Measurements from ENCODE around the gene ACE. TPM values are rescaled to one million over a fixed set of nuclear protein-coding genes. Genes with fewer than 3 reads are reported as not detected.
A peak's percentile ranks its signal among the peaks of the same experiment; 100 is the strongest.

Gene ACE
- total RNA-seq, 1 experiment from 2014 or later, result 9.1 TPM

GRCh38 chr17:63445954-63446752 is 30.7 kb upstream of the ACE start, which contains the start of gene CYB561:
TSS of gene CYB561 (minus strand) at chr17:63446306. CDS start at chr17:63437547, 8,759 bp downstream.
- Histone ChIP-seq H3K4me3 (ENCODE audit: low read length) (peak within 1 kb of the TSS; percentile 93), H3K4me1 (ENCODE audit: insufficient read depth, low read length) (peaks cover 41% of the 10 kb centered on the region), H3K9me3 (ENCODE audit: low read length) (no peaks in the 10 kb centered on the region), H3K27me3 (ENCODE audit: low read length) (no peaks in the 10 kb centered on the region), H3K27ac (ENCODE audit: low read length) (peak within 1 kb of the TSS; percentile 91), H3K36me3 (ENCODE audit: low read depth, low read length) (no peaks in the 10 kb centered on the region), H3F3A (ENCODE audit: low read length, unreplicated experiment) (no peaks in the 10 kb centered on the region), H3K9ac (ENCODE audit: low read length) (peak within 1 kb of the TSS; percentile 97), H3K4me2 (ENCODE audit: low read length) (peak within 1 kb of the TSS; percentile 95), H3K9me2 (replicated peaks; ENCODE audit: low read length) (no peaks in the 10 kb centered on the region), H4K20me1 (ENCODE audit: low read length) (no peaks in the 10 kb centered on the region), H2AFZ (ENCODE audit: low read length) (peak within 1 kb of the TSS; percentile 92), H3K79me2 (ENCODE audit: low read length) (peaks cover 48% of the 10 kb centered on the region)
- CTCF ChIA-PET, result interaction anchor here (0.6 to 5.6 kb wide), 4 partner anchors 11 to 176 kb away, joined by 5 to 38 read pairs (median 9); partner anchors contain the start of gene ACE
- TF ChIP-seq, protein P1, sequence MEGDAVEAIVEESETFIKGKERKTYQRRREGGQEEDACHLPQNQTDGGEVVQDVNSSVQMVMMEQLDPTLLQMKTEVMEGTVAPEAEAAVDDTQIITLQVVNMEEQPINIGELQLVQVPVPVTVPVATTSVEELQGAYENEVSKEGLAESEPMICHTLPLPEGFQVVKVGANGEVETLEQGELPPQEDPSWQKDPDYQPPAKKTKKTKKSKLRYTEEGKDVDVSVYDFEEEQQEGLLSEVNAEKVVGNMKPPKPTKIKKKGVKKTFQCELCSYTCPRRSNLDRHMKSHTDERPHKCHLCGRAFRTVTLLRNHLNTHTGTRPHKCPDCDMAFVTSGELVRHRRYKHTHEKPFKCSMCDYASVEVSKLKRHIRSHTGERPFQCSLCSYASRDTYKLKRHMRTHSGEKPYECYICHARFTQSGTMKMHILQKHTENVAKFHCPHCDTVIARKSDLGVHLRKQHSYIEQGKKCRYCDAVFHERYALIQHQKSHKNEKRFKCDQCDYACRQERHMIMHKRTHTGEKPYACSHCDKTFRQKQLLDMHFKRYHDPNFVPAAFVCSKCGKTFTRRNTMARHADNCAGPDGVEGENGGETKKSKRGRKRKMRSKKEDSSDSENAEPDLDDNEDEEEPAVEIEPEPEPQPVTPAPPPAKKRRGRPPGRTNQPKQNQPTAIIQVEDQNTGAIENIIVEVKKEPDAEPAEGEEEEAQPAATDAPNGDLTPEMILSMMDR (conservative IDR thresholded peaks at IDR 0.05; ENCODE audit: low read depth, low read length), result peak; percentile 55
- TF ChIP-seq EZH2 (IDR thresholded peaks at IDR 0.05; ENCODE audit: low read length, unreplicated experiment) (no peak), EZH2phosphoT487 (IDR thresholded peaks at IDR 0.05; ENCODE audit: borderline replicate concordance, low read length) (peak; percentile 67; the same call in 1 of the 2 replicates)
- peak; percentile 77 for ATAC-seq
- intact Hi-C loops (cut with micrococcal nuclease), result loop anchor here (1.0 kb wide), 1 partner anchor 33 kb away; no protein-coding TSS in a partner anchor
- no TSS peak for BruUV-seq (replicated peaks)
- DNase-seq, result peak; percentile 90
- POLR2A ChIA-PET (ENCODE audit: unreplicated experiment), result interaction anchor here (0.6 to 1.3 kb wide), 3 partner anchors 11 to 13 kb away, joined by 3 to 4 read pairs (median 3); no protein-coding TSS in a partner anchor

GRCh38 chr17:63446753-63447470 is 29.9 kb upstream of the ACE start:
- ChIA-PET CTCF (interaction anchor here (1.0 to 5.6 kb wide), 2 partner anchors 30 to 32 kb away, joined by 5 to 38 read pairs; partner anchors contain the start of gene ACE), POLR2A (ENCODE audit: unreplicated experiment) (interaction anchor here (0.6 to 1.3 kb wide), 4 partner anchors 11 to 846 kb away, joined by 3 to 5 read pairs (median 4); partner anchors contain the start of gene ACE)
- Histone ChIP-seq H3K9ac (ENCODE audit: low read length) (peak overlapping the region; percentile 97), H4K20me1 (ENCODE audit: low read length) (no peaks in the 10 kb centered on the region), H3K9me2 (replicated peaks; ENCODE audit: low read length) (no peaks in the 10 kb centered on the region), H3F3A (ENCODE audit: low read length, unreplicated experiment) (no peaks in the 10 kb centered on the region), H2AFZ (ENCODE audit: low read length) (peak overlapping the region; percentile 92), H3K27me3 (ENCODE audit: low read length) (no peaks in the 10 kb centered on the region), H3K27ac (ENCODE audit: low read length) (peak overlapping the region; percentile 91), H3K4me1 (ENCODE audit: insufficient read depth, low read length) (peaks cover 41% of the 10 kb centered on the region), H3K4me2 (ENCODE audit: low read length) (peak overlapping the region; percentile 95), H3K79me2 (ENCODE audit: low read length) (peaks cover 40% of the 10 kb centered on the region), H3K9me3 (ENCODE audit: low read length) (no peaks in the 10 kb centered on the region), H3K4me3 (ENCODE audit: low read length) (peak overlapping the region; percentile 93), H3K36me3 (ENCODE audit: low read depth, low read length) (no peaks in the 10 kb centered on the region)
- DNase-seq (peak; percentile 65), ATAC-seq (peak; percentile 58)
- BruUV-seq (replicated peaks), result TSS peak; percentile 79
- intact Hi-C loops (cut with micrococcal nuclease), result loop anchor here (1.0 kb wide), 1 partner anchor 32 kb away; no protein-coding TSS in a partner anchor
- TF ChIP-seq, protein P1 (conservative IDR thresholded peaks at IDR 0.05; ENCODE audit: low read depth, low read length), result peak; percentile 52
- no peak for TF ChIP-seq EZH2phosphoT487 (IDR thresholded peaks at IDR 0.05; ENCODE audit: borderline replicate concordance, low read length)
- no peak for TF ChIP-seq EZH2 (IDR thresholded peaks at IDR 0.05; ENCODE audit: low read length, unreplicated experiment)

All from PC-3 (cell line).